Measurements from ENCODE around the gene PARP1.

PARP1 gene

GRCh38 chr1:226376300-226376699 is 31.6 kb downstream of the PARP1 start:
- no peak for DNase-seq (ENCODE audit: low spot score)

GRCh38 chr1:226373376-226373775 is 34.5 kb downstream of the PARP1 start:
- DNase-seq (ENCODE audit: low spot score), result no peak

- no peak for DNase-seq (ENCODE audit: low spot score)
Observed at GRCh38 chr1:226372885-226373284, 35.0 kb downstream of the PARP1 start.

- DNase-seq (ENCODE audit: low spot score), result no peak
Observed at GRCh38 chr1:226371866-226372490, 35.9 kb downstream of the PARP1 start.

GRCh38 chr1:226371027-226371694 is 36.7 kb downstream of the PARP1 start:
- no peak for DNase-seq (ENCODE audit: low spot score)

GRCh38 chr1:226370144-226370923 is 37.6 kb downstream of the PARP1 start:
- no peak for DNase-seq (ENCODE audit: low spot score)

- DNase-seq (ENCODE audit: low spot score), result no peak
Observed at GRCh38 chr1:226369110-226369509, 38.8 kb downstream of the PARP1 start.

GRCh38 chr1:226366290-226366689 is 41.6 kb downstream of the PARP1 start:
- DNase-seq (ENCODE audit: low spot score), result no peak

- DNase-seq (ENCODE audit: low spot score), result no peak
Observed at GRCh38 chr1:226365831-226366231, 42.1 kb downstream of the PARP1 start.

GRCh38 chr1:226364901-226365565 is 42.9 kb downstream of the PARP1 start:
- no peak for DNase-seq (ENCODE audit: low spot score)

- no peak for DNase-seq (ENCODE audit: low spot score)
Observed at GRCh38 chr1:226364514-226364899, 43.4 kb downstream of the PARP1 start.

- DNase-seq (ENCODE audit: low spot score), result no peak
Observed at GRCh38 chr1:226363801-226364513, 43.9 kb downstream of the PARP1 start.

- no peak for DNase-seq (ENCODE audit: low spot score)
Observed at GRCh38 chr1:226362891-226363447, 44.9 kb downstream of the PARP1 start.

- DNase-seq (ENCODE audit: low spot score), result no peak
Observed at GRCh38 chr1:226362361-226362760, 45.5 kb downstream of the PARP1 start.

- DNase-seq (ENCODE audit: low spot score), result no peak
Observed at GRCh38 chr1:226360106-226360746, 47.7 kb downstream of the PARP1 start.

- no peak for DNase-seq (ENCODE audit: low spot score)
Observed at GRCh38 chr1:226357416-226357815, 50.5 kb downstream of the PARP1 start.

- no peak for DNase-seq (ENCODE audit: low spot score)
Observed at GRCh38 chr1:226355669-226356551, 52.0 kb downstream of the PARP1 start.

GRCh38 chr1:226355016-226355415 is 52.9 kb downstream of the PARP1 start:
- DNase-seq (ENCODE audit: low spot score), result no peak

GRCh38 chr1:226353698-226354525 is 54.0 kb downstream of the PARP1 start:
- no peak for DNase-seq (ENCODE audit: low spot score)

Measured in AG08396 (cell line).